HG03378 (cell line): ENCODE data around the gene NTM.

Experiments used
- ATAC-seq: cut with Tn5 transposase; IDR thresholded peaks from one replicate; pipeline ENCODE4 v1.9.1; 2021; ENCODE audit warnings: mild to moderate bottlenecking, moderate library complexity; ENCODE audit not compliant: unreplicated experiment

NTM gene

GRCh38 chr11:132114743-132115142 lies 744.3 kb downstream of the NTM start:
- no peak for ATAC-seq

GRCh38 chr11:132115454-132115853 lies 745.0 kb downstream of the NTM start:
- ATAC-seq = no peak

- ATAC-seq = no peak
These were observed 746.1 kb downstream of the NTM start for GRCh38 chr11:132116516-132116915.

- ATAC-seq = no peak
These were observed 748.2 kb downstream of the NTM start for GRCh38 chr11:132118661-132119060.

GRCh38 chr11:132119573-132119972 lies 749.2 kb downstream of the NTM start:
- ATAC-seq = no peak

GRCh38 chr11:132122735-132123134 lies 752.3 kb downstream of the NTM start:
- ATAC-seq = no peak

GRCh38 chr11:132123449-132123848 lies 753.0 kb downstream of the NTM start:
- ATAC-seq = no peak

DNA sequence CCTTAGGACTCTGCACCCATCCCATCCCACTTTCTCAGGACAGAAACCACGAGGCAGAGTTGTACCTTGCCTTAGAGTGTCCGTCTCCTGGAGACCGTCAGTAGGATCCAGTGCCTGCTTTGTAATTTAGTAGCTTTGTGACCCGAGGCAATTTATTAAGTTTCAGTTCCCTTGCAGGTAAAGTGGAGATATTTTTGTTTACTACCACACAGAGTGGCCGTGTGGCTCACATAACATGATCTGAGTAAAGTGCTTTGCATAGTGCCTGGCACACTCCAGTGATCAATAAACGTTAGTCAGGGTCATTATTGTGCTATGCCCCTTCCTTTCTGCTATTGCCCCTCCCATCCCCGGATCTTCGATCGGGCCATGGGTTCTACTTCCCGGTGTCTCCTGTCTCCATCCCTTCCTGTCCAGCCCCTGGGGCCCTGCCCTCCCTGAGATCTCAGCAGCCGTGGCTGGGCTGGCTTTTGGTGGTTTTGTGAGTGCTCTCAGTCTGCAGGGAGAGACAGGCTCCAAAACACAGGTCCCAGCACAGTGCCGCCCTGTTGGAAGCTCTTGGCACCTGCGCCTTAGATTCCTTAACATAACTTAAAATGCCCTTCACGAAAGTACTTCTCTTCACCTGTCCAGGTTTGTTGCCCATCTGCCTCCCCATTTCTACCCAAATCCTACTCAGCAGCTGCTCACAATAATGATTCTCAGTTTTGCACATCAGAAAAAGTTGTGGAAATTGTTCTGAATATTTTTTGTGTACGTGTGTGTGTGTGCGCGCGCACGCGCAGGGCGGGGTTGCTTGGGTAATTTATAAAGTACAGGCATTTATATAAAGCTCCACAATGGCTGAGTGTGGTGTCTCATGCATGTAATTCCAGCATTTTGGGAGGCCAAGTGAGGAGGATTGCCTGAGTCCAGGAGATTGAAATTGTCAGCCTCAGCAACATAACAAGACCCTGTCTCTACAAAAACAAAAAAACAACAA lies 753.7 kb downstream of the NTM start:
- ATAC-seq = no peak

GRCh38 chr11:132125988-132126871 lies 755.8 kb downstream of the NTM start:
- no peak for ATAC-seq

- no peak for ATAC-seq
These were observed 756.8 kb downstream of the NTM start for GRCh38 chr11:132126973-132127899.

DNA sequence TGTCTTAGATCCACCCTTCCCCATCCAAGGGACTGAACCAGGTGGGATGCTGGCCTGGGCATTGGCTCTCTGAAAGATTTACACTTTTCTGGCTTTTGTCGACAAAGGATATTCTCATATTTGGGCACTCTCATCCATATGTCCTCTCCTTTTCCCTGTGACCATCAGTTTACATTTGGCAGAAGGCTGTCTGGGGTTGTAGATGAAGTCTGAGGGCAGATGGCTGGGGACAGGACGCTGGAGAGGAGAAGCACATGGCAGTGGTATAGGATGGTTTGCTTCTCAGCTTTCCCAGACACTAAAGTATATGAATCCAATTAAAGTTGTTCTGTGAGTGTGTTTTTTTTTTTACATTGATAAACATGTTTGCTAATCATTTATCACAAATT lies 757.5 kb downstream of the NTM start:
- no peak for ATAC-seq

- ATAC-seq = no peak
These were observed 760.6 kb downstream of the NTM start for GRCh38 chr11:132131047-132131446.

GRCh38 chr11:132131961-132132360 lies 761.5 kb downstream of the NTM start:
- ATAC-seq = no peak

DNA sequence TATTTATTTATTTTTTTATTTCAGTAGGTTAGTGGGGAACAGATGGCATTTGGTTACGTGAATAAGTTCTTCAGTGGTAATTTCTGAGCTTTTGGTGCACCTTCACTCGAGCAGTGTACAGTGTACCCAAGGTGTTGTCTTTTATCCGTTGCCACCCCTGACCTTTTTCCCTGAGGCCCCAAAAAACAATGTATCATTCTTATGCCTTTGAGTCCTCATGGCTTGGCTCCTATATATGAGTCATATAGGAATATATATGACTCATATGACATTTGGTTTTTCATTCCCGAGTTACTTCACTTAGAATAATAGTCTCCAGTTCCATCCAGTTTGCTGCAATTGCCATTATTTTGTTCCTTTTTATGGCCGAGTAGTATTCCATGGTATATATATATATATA lies 763.9 kb downstream of the NTM start:
- ATAC-seq = no peak

GRCh38 chr11:132137289-132137980 lies 767.0 kb downstream of the NTM start:
- no peak for ATAC-seq

DNA sequence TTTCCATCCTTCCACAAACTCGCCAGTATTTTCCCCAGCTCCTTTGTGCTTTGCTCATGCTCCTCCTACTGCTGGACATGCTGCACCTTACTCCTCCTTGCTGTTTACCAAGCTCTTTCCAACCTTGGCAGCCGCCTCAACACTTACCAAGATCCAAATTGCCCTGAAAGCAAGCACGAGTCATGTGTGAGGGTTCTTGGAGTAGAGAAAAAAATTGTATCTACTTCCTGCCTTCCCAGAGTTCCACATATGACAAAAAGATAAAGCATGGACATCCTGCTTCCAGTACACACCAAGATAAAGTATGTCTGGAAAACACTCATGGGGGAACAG lies 767.5 kb downstream of the NTM start:
- no peak for ATAC-seq

- no peak for ATAC-seq
These were observed 768.8 kb downstream of the NTM start for GRCh38 chr11:132139181-132139580.

DNA sequence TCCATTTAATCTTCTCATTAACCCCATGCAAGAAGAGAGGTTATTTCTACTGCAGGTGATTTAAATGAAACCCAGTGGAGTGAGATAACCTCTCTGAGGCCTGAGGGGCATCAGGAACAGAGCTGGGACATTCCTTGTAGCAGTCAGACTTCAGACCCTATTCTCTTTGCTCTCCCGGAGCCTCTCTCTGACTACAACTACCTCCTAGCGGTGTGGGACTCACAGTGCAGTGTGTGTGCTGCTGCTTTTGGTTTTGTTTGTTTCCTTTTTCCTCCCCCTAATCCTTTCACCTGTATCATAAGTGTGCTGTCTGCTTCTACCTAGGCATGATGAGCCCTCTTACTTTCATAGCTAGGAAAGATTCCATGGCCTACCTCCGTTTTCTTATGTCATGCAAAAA lies 769.6 kb downstream of the NTM start:
- ATAC-seq = no peak

DNA sequence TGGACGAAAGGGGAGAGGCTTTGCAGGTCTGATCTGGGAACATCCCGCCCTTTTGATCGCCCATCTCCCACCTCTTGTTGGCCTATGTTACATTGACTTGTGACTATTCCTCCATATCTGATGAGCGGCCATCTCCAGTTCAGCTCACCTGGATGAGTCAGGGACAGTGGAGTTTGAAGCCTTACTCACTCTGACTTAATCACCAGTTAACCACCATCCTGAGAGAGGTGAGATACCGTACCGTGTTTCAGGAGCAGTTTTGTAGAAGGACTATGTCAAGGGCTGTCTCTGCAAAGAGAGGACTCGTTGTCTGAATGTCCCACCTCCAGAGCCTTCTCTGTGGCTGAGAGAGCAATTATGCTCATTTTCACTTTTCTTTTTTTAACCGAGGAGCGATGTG lies 771.7 kb downstream of the NTM start:
- ATAC-seq = no peak

GRCh38 chr11:132142554-132142953 lies 772.1 kb downstream of the NTM start:
- no peak for ATAC-seq
